Stimulated activated CD8-positive, alpha-beta memory T cell treated with anti-CD3 and anti-CD28 coated beads, Interleukin-7, amount 100 ng/mL, for 48 hours (primary cell): ENCODE measurements around the gene CIAO3.
"Not testable (repeated sequence)": the region's sequence is repeated elsewhere in the genome, so short reads cannot be mapped to it uniquely, and the experiment has no call there.

ENCODE experiments used
- DNase-seq, 2 donors: peaks; one replicate each; pipeline ENCODE4 v3.0.0-alpha.2; 2020; ENCODE audit warnings: low read depth in 1 of 2; ENCODE audit errors: extremely low read depth in 1 of 2

CIAO3 gene

GRCh38 chr16:760545-761343 is 19.9 kb upstream of the CIAO3 start, which contains the start of gene MSLN:
MSLN (plus strand) TSS chr16:760734; CDS start chr16:762681, 1,947 bp downstream.
- no peak for DNase-seq

GRCh38 chr16:760065-760464 is 19.3 kb upstream of the CIAO3 start:
- no peak for DNase-seq

DNA sequence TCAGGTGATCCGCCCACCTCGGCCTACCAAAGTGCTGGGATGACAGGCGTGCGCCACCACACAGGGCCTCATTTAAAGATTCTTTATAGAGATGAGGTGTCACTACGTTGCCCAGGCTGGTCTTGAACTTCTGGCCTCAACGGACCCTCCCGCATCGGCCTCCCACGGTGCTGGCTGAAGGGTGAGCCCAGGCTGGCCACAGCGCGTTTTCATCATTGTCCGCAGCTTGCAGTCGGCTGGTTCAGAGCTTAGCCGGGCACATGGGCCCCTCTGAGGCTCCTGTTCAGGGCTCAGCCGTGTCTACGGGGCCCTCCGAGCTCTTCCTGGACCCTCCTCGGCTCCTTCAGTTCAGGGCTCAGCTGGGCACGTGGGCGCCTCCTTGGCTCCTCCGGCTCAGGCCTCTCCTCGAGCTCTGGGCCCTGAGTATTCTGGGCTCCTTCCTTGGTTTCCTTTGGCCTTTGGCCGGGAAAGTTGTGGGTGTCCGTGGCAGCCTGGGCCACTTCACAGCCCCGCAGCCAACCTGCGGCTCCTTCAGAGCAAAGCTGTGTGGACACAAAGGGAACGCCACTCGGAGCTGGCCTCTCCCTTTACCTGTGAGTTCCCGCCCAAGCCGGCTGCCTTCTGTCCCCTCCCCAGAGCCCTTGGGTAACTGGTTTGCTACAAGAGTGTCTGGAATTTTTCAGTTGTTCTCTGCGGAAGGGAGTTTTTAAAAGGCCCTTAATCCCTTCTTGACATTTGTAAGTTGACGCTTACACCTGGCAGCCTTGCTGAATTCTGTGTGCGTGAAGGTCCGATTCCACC is 18.5 kb upstream of the CIAO3 start:
- no peak for DNase-seq

- DNase-seq, result no peak
These were observed 15.6 kb upstream of the CIAO3 start for GRCh38 chr16:756428-756827.

DNA sequence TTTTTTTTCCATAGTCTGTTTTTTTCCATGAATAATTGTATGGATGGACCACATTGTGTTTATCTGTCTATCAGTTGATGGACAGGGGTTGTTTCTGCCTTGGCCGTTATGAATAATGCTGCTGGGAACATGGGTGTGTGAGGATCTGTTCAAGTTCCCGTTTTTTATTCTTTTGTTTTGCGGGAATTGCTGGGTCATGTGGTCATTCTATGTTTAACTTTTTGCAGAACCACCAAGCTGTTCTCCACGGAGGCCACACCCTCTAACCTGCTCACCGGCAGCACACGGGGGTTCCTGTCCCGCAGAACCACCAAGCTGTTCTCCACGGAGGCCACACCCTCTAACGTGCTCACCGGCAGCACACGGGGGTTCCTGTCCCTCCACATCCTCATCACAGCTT is 13.9 kb upstream of the CIAO3 start:
- DNase-seq, result no peak

DNA sequence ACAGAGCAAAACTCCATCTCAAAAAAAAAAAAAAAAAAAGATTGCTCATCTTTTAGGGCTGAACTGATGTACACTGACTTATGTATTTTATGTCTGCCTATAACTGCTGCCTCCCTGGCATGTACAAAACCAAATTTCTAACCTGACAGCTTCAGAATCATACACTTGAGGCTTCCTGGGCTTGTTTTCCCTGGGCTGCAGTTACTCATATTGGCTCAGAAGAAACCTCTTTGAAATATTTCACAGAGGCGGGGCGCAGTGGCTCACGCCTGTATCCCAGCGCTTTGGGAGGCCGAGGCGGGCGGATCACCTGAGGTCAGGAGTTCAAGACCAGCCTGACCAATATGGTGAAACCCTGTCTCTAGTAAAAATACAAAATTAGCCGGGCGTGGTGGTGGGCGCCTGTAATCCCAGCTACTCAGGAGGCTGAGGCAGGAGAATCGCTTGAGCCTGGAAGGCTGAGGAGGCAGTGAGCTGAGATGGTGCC is 13.4 kb upstream of the CIAO3 start:
- DNase-seq, result not testable (repeated sequence)

DNA sequence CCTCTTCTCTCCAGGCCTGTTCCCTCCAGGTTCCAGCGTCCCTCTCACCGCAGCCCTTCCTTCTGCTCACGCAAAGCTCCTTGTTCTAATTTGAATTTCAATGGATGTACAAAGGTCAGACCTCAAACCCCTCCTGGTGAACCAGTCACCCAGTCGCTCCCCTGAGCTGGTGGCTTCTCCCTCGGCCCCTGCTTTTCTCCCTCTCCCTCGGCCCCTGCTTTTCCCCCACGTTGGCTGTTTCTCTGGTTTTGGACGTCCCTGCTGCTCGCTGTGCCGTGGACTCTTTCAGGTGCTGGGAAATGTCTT is 11.2 kb upstream of the CIAO3 start:
- no peak for DNase-seq

DNA sequence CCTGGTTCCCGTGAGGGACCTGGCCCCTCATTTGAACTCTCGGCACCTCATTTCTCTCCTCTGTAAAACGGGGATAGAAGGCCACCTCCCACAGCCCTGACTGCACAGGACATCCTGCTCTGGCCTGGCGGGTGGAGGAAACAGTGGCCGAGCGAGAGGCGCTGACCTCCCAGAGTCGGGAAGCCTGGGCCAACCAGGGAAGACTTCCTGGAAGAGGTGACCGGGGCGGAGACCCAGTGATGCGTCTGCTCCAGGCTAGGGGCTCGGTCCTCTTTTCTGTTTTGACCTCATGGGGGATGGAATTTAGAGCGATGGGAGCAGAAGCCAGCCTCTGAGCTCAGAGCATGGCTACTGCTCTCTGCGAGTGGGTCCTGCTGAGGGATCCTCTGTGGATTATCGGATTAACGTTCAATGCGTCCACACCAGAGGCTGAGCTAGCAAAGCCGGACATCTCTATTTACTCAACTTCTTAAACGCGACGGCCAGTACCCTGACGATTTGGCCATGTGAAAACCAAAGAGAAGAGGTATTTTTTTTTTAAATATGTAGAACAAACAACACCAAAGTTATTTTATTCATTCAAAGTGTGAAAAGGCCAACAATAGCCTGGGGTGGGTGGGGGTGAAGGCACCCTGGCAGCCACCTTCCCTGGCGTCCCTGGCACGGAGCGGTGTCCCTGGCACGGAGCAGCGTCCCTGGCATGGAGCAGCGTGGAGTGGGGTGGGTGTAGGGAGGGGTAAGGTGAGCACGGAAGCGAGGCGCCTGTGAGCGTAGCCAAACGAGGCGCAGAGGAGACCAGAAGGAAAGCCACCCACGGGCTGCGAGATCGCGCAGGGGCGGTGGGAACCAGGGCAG is 10.6 kb upstream of the CIAO3 start:
- no peak for DNase-seq

- no peak for DNase-seq
These were observed 9.7 kb upstream of the CIAO3 start for GRCh38 chr16:750485-750884.

DNA sequence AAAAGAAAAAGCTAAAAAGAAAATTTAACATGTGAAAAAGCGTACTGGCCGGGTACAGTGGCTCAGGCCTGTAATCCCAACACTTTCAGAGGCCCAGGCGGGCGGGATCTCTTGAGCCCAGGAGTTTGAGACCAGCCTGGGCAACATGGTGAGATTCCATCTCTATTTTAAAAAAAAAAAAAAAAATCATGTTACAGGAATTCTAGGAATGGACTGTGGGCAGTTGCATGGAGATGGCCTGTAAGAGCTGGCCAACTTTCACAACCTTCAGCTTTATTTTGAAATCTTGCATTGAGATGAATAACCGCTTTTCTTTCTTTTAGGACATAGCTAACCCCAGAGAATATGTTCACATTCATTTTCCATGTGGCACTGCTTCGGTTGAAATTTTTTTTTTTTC is 8.2 kb upstream of the CIAO3 start:
- no peak for DNase-seq

GRCh38 chr16:747978-748746 is 7.4 kb upstream of the CIAO3 start:
- DNase-seq, result no peak

DNA sequence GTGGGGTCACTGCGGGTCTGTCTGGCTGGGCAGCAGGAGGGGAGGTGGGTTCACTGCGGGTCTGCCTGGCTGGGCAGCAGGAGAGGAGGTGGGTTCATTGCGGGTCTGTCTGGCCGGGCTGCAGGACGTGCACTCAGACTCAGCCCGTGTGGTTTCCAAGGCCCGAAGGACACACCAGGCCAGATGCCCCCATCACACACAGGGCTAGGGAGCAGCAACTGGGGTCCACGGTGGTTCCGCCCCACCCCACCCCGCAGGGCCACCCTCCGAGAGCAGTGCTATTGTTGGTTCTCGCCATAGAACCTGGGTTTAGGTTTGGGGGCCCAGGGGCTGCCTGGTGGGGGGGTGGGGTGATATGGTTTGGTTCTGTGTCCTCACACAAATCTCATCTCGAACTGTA is 5.8 kb upstream of the CIAO3 start:
- DNase-seq, result no peak

DNA sequence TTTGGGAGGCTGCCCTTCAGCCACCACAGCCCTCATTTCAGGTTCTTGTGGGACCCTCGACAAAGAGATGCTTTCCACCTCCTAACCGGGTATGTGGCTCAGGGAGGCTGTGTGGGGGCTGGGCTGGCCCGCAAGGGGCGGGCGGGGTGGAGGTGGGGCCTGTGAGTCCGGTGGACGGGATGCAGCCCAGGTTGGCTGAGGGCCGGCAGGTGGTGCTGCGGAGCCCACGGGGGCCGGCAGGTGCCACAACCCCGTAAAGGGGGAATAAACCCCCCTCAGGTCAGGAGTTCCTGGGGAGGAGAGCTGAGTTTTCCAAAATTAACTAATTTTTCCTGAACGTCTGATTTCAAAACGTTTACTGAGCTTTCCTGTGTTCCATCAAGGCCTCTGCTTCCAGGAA is 4.9 kb upstream of the CIAO3 start:
- DNase-seq, result no peak

GRCh38 chr16:743794-744500 is 3.1 kb upstream of the CIAO3 start:
- DNase-seq, result no peak

- DNase-seq, result not testable (repeated sequence)
These were observed 2.1 kb upstream of the CIAO3 start for GRCh38 chr16:742894-743293.

DNA sequence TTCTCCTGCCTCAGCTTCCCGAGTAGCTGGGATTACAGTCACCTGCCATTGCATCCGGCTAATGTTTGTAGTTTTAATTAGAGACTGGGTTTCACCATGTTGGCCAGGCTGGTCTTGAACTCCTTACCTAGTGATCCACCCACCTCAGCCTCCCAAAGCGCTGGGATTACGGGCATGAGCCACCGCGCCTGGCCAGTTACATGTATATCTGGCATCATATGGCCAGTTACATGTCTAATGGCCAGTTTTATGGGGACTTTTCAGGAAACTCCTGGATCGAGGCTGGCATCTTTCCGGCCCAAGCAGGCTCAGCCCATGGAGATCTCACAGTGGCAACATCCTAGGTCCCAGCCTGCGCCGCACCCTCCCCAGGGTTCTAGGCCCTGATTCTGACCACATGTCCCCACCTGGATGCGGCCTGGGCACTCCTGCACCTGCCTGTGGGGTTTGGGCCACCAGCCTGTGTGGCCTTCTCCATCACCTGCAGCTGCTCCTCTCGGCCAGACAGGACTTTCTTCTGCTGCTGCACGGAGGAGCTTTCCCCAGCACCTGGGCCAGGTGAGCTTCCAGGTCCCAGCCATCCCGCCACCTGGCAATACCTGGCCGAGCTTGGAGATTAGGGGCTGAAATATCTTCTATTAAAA is 1.3 kb upstream of the CIAO3 start:
- DNase-seq, result no peak

- DNase-seq, result no peak
These were observed 386 bp downstream of the CIAO3 start for GRCh38 chr16:740459-740763.

- DNase-seq, result no peak
These were observed 988 bp downstream of the CIAO3 start for GRCh38 chr16:739560-740458.
